ENCODE data around the gene CREB5. TPM values are rescaled to one million over a fixed set of nuclear protein-coding genes. Genes with fewer than 3 reads are reported as not detected.

The CREB5 gene
- polyA plus RNA-seq, 6 donors from 2014 or later: 0.40 to 0.66 TPM; not detected in 4

GRCh38 chr7:28430616-28431015, 18.3 kb downstream of the CREB5 start:
- no peak for DNase-seq
- Mint-ChIP-seq H3K27ac (no peak overlapping the region), H3K4me3 (no peak overlapping the region), H3K9me3 (peaks cover 0 to 2% (median 0%) of the 10 kb centered on the region in 7 donors), H3K36me3 (no peaks in the 10 kb centered on the region), H3K27me3 (peaks cover 17 to 49% (median 40%) of the 10 kb centered on the region in 3 donors), H3K4me1 (no peaks in the 10 kb centered on the region)
- no peak for ATAC-seq (ENCODE audit: low read depth in 2 of 2)

- Mint-ChIP-seq H3K27me3 (peaks cover 17 to 50% (median 40%) of the 10 kb centered on the region in 3 donors), H3K4me3 (no peak overlapping the region), H3K9me3 (peaks cover 0 to 2% (median 0%) of the 10 kb centered on the region in 7 donors), H3K36me3 (no peaks in the 10 kb centered on the region), H3K27ac (no peak overlapping the region), H3K4me1 (no peaks in the 10 kb centered on the region)
- ATAC-seq (ENCODE audit: low read depth in 2 of 2) (no peak), DNase-seq (no peak)
Observed at GRCh38 chr7:28432105-28432504, 19.8 kb downstream of the CREB5 start.

GRCh38 chr7:28433039-28433438, 20.7 kb downstream of the CREB5 start:
- ATAC-seq (ENCODE audit: low read depth in 2 of 2) (no peak), DNase-seq (no peak)
- H3K4me3 Mint-ChIP-seq: no peak overlapping the region
- no peaks in the 10 kb centered on the region for H3K36me3 Mint-ChIP-seq
- H3K4me1 Mint-ChIP-seq: no peaks in the 10 kb centered on the region
- H3K27ac Mint-ChIP-seq: no peak overlapping the region
- H3K9me3 Mint-ChIP-seq: peaks cover 0 to 2% (median 0%) of the 10 kb centered on the region in 7 donors
- peaks cover 16 to 43% (median 33%) of the 10 kb centered on the region in 3 donors for H3K27me3 Mint-ChIP-seq

GRCh38 chr7:28433699-28434219, 21.4 kb downstream of the CREB5 start:
- no peak for ATAC-seq (ENCODE audit: low read depth in 2 of 2)
- Mint-ChIP-seq H3K27ac (no peak overlapping the region), H3K27me3 (peaks cover 12 to 36% (median 30%) of the 10 kb centered on the region in 3 donors), H3K9me3 (no peaks in the 10 kb centered on the region), H3K4me3 (no peak overlapping the region), H3K36me3 (no peaks in the 10 kb centered on the region), H3K4me1 (no peaks in the 10 kb centered on the region)
- DNase-seq: no peak

- no peaks in the 10 kb centered on the region for H3K4me1 Mint-ChIP-seq
- DNase-seq (no peak), ATAC-seq (ENCODE audit: low read depth in 2 of 2) (no peak)
- no peak overlapping the region for H3K4me3 Mint-ChIP-seq
- no peaks in the 10 kb centered on the region for H3K9me3 Mint-ChIP-seq
- no peak overlapping the region for H3K27ac Mint-ChIP-seq
- H3K27me3 Mint-ChIP-seq: peaks cover 18 to 40% (median 36%) of the 10 kb centered on the region in 3 donors
- no peaks in the 10 kb centered on the region for H3K36me3 Mint-ChIP-seq
Observed at GRCh38 chr7:28434510-28434909, 22.2 kb downstream of the CREB5 start.

GRCh38 chr7:28435152-28435551, 22.8 kb downstream of the CREB5 start:
- peaks cover 20 to 36% (median 31%) of the 10 kb centered on the region in 3 donors for H3K27me3 Mint-ChIP-seq
- ATAC-seq (ENCODE audit: low read depth in 2 of 2): no peak

GRCh38 chr7:28435732-28436378, 23.5 kb downstream of the CREB5 start:
- Mint-ChIP-seq H3K4me3 (no peak overlapping the region), H3K27ac (peak overlapping the region in 1 of 6 donors; percentile 49), H3K4me1 (no peaks in the 10 kb centered on the region), H3K9me3 (no peaks in the 10 kb centered on the region), H3K27me3 (peaks cover 20 to 36% (median 31%) of the 10 kb centered on the region in 3 donors), H3K36me3 (no peaks in the 10 kb centered on the region)
- no peak for ATAC-seq (ENCODE audit: low read depth in 2 of 2)
- DNase-seq: no peak

More at GRCh38 chr7:28435152-28435551, 22.8 kb downstream of the CREB5 start:
- H3K4me3 Mint-ChIP-seq: no peak overlapping the region
- no peak overlapping the region for H3K27ac Mint-ChIP-seq
- H3K36me3 Mint-ChIP-seq: no peaks in the 10 kb centered on the region
- no peaks in the 10 kb centered on the region for H3K9me3 Mint-ChIP-seq
- H3K4me1 Mint-ChIP-seq: no peaks in the 10 kb centered on the region
- no peak for DNase-seq

- ATAC-seq (ENCODE audit: low read depth in 2 of 2) (no peak), DNase-seq (no peak)
- Mint-ChIP-seq H3K27ac (no peak overlapping the region), H3K9me3 (peaks cover 0 to 16% (median 0%) of the 10 kb centered on the region in 7 donors), H3K36me3 (no peaks in the 10 kb centered on the region), H3K4me1 (no peaks in the 10 kb centered on the region), H3K4me3 (no peak overlapping the region), H3K27me3 (peaks cover 23 to 37% (median 33%) of the 10 kb centered on the region in 3 donors)
Observed at GRCh38 chr7:28440055-28440601, 27.8 kb downstream of the CREB5 start.

- H3K36me3 Mint-ChIP-seq: no peaks in the 10 kb centered on the region
- no peak overlapping the region for H3K4me3 Mint-ChIP-seq
- peaks cover 0 to 16% (median 0%) of the 10 kb centered on the region in 7 donors for H3K9me3 Mint-ChIP-seq
- H3K27ac Mint-ChIP-seq: no peak overlapping the region
- H3K27me3 Mint-ChIP-seq: peaks cover 25 to 32% (median 27%) of the 10 kb centered on the region in 3 donors
- no peak for ATAC-seq (ENCODE audit: low read depth in 2 of 2)
- DNase-seq: no peak
- no peaks in the 10 kb centered on the region for H3K4me1 Mint-ChIP-seq
Observed at GRCh38 chr7:28442540-28443420, 30.5 kb downstream of the CREB5 start.

- H3K9me3 Mint-ChIP-seq: peaks cover 0 to 16% (median 0%) of the 10 kb centered on the region in 7 donors
- no peak overlapping the region for H3K27ac Mint-ChIP-seq
- ATAC-seq (ENCODE audit: low read depth in 2 of 2): no peak
- no peaks in the 10 kb centered on the region for H3K36me3 Mint-ChIP-seq
- peaks cover 19 to 25% (median 21%) of the 10 kb centered on the region in 3 donors for H3K27me3 Mint-ChIP-seq
- no peak overlapping the region for H3K4me3 Mint-ChIP-seq
- no peak for DNase-seq
- no peaks in the 10 kb centered on the region for H3K4me1 Mint-ChIP-seq
Observed at GRCh38 chr7:28446131-28446530, 33.8 kb downstream of the CREB5 start.

GRCh38 chr7:28447071-28447470, 34.8 kb downstream of the CREB5 start:
- DNase-seq (no peak), ATAC-seq (ENCODE audit: low read depth in 2 of 2) (no peak)
- peaks cover 0 to 13% (median 0%) of the 10 kb centered on the region in 7 donors for H3K9me3 Mint-ChIP-seq
- no peak overlapping the region for H3K27ac Mint-ChIP-seq
- no peak overlapping the region for H3K4me3 Mint-ChIP-seq
- H3K4me1 Mint-ChIP-seq: no peaks in the 10 kb centered on the region
- no peaks in the 10 kb centered on the region for H3K36me3 Mint-ChIP-seq
- H3K27me3 Mint-ChIP-seq: peaks cover 14 to 21% (median 19%) of the 10 kb centered on the region in 3 donors

GRCh38 chr7:28448708-28449107, 36.4 kb downstream of the CREB5 start:
- H3K4me1 Mint-ChIP-seq: no peaks in the 10 kb centered on the region
- peaks cover 0 to 12% (median 6%) of the 10 kb centered on the region in 3 donors for H3K27me3 Mint-ChIP-seq
- H3K27ac Mint-ChIP-seq: no peak overlapping the region
- DNase-seq: no peak
- no peaks in the 10 kb centered on the region for H3K36me3 Mint-ChIP-seq
- no peak for ATAC-seq (ENCODE audit: low read depth in 2 of 2)
- H3K9me3 Mint-ChIP-seq: peaks cover 0 to 2% (median 0%) of the 10 kb centered on the region in 7 donors
- H3K4me3 Mint-ChIP-seq: no peak overlapping the region

- no peaks in the 10 kb centered on the region for H3K4me1 Mint-ChIP-seq
- H3K4me3 Mint-ChIP-seq: no peak overlapping the region
- no peaks in the 10 kb centered on the region for H3K36me3 Mint-ChIP-seq
- H3K27me3 Mint-ChIP-seq: peaks cover 0 to 12% (median 8%) of the 10 kb centered on the region in 3 donors
- ATAC-seq (ENCODE audit: low read depth in 2 of 2) (no peak), DNase-seq (no peak)
- H3K9me3 Mint-ChIP-seq: no peaks in the 10 kb centered on the region
- H3K27ac Mint-ChIP-seq: no peak overlapping the region
Observed at GRCh38 chr7:28452681-28453080, 40.4 kb downstream of the CREB5 start.

Measured in naive B cell (primary cell).